GM12875 (cell line): ENCODE results near the gene ST3GAL5.

ENCODE experiments used
- H3K4me3 ChIP-seq: one replicate; pipeline ENCODE4 v1.5.1; 2011; ENCODE audit warnings: low read depth, low read length, control low read depth
- TF ChIP-seq, protein P1 (sequence below): IDR thresholded peaks from 2 replicates; pipeline ENCODE4 v1.5.1; 2011; ENCODE audit warnings: low read depth, mild to moderate bottlenecking, control low read depth, inconsistent platforms, low read length, moderate library complexity, borderline replicate concordance; ENCODE audit not compliant: insufficient read depth

The ST3GAL5 gene

GRCh38 chr2:85846411-85846810 is 42.4 kb downstream of the ST3GAL5 start:
- H3K4me3 ChIP-seq, result no peak overlapping the region
- TF ChIP-seq, protein P1, sequence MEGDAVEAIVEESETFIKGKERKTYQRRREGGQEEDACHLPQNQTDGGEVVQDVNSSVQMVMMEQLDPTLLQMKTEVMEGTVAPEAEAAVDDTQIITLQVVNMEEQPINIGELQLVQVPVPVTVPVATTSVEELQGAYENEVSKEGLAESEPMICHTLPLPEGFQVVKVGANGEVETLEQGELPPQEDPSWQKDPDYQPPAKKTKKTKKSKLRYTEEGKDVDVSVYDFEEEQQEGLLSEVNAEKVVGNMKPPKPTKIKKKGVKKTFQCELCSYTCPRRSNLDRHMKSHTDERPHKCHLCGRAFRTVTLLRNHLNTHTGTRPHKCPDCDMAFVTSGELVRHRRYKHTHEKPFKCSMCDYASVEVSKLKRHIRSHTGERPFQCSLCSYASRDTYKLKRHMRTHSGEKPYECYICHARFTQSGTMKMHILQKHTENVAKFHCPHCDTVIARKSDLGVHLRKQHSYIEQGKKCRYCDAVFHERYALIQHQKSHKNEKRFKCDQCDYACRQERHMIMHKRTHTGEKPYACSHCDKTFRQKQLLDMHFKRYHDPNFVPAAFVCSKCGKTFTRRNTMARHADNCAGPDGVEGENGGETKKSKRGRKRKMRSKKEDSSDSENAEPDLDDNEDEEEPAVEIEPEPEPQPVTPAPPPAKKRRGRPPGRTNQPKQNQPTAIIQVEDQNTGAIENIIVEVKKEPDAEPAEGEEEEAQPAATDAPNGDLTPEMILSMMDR, result no peak

GRCh38 chr2:85844486-85844885 is 44.3 kb downstream of the ST3GAL5 start:
- TF ChIP-seq, protein P1, result no peak
- H3K4me3 ChIP-seq, result no peak overlapping the region

DNA sequence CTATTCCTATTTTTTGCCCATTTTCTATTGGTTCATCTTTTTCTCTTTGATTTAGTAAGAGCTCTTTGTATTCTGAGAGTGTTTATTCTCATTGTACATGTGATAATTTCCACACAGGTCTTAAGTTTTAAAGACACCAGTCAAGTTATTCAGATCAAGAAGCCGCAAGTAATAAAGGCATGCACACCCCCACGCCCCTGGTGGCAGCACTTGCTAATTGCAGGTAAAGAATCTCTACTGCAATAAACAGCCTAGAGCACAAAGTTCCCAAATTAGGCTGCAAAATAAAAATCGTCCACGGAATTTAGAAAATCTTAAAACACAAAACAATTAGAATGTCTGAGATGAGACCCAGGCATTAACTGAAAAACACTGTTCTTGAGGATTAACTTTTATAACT is 45.2 kb downstream of the ST3GAL5 start:
- no peak overlapping the region for H3K4me3 ChIP-seq
- TF ChIP-seq, protein P1, result peak; percentile 71

- H3K4me3 ChIP-seq, result no peak overlapping the region
- TF ChIP-seq, protein P1, result no peak
Observed at GRCh38 chr2:85840091-85840490, 48.7 kb downstream of the ST3GAL5 start.

DNA sequence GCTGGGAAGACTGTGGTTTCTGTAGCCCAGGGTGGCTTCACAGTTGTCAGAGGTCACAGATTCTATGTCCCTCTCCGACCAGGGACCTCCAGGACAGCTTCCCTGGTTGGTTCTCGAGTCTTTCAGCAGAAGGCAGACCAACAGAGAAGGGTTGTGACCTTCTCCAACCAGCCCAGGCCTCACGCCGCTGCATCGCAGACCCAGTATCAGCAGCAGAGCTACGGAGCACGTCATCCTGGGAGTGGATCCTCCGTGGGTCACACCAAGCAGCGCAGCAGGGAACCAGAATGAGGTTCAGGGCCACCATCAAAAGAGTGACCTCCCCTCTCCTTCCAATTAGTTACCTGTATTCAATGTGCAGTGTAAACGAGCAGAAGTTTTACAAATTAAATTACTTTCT is 49.3 kb downstream of the ST3GAL5 start:
- no peak overlapping the region for H3K4me3 ChIP-seq
- TF ChIP-seq, protein P1, result no peak

GRCh38 chr2:85838641-85839040 is 50.1 kb downstream of the ST3GAL5 start:
- H3K4me3 ChIP-seq, result no peak overlapping the region
- TF ChIP-seq, protein P1, result no peak

DNA sequence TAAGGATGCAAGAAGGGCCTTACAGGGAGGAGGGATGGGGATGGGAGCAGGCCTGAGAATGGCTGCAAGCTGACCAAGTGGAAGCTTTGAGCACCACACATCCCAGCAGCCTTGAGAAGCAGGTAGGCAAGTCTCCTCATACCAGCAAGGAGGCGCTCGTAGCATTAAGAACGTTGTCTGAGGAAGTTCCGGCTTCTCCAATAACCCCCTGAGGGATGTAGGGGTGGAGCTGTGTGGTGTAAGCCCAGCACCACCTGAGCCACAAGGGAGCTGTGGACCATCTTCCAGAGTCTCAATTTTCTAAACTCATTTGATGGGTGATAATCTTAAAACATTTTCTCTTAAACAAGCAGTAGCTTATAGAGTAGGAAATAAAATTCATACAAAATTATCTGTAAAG is 50.6 kb downstream of the ST3GAL5 start:
- H3K4me3 ChIP-seq, result no peak overlapping the region
- TF ChIP-seq, protein P1, result no peak
